ENCODE data around the gene PABPN1. TPM values are rescaled to one million over a fixed set of nuclear protein-coding genes. Genes with fewer than 3 reads are reported as not detected.

Gene PABPN1
- polyA plus RNA-seq, 1 donor from 2014 or later = 431 TPM

- H3K9me2 ChIP-seq (ENCODE audit: insufficient read depth, low read length) = no peaks in the 10 kb centered on the region
- H4K20me1 ChIP-seq (ENCODE audit: insufficient read depth) = no peaks in the 10 kb centered on the region
- TF ChIP-seq POLR2AphosphoS5 (IDR thresholded peaks at IDR 0.05) = no peak
- no peak overlapping the region for H2AFZ ChIP-seq (ENCODE audit: low read depth, low read length)
- H3K27me3 ChIP-seq (ENCODE audit: insufficient read depth, low read depth, low read length) = no peaks in the 10 kb centered on the region
- H3K36me3 ChIP-seq (ENCODE audit: insufficient read depth, low read length) = no peaks in the 10 kb centered on the region
- H3K9me3 ChIP-seq (ENCODE audit: low read length) = no peaks in the 10 kb centered on the region
- H3K4me3 ChIP-seq (ENCODE audit: low read length) = no peak overlapping the region
- no peak overlapping the region for H3K4me2 ChIP-seq (ENCODE audit: low read length)
- no peaks in the 10 kb centered on the region for H3K79me2 ChIP-seq (replicated peaks; ENCODE audit: insufficient read depth, low read length)
- H3F3A ChIP-seq (ENCODE audit: insufficient read depth, low read length, poor library complexity, severe bottlenecking) = no peaks in the 10 kb centered on the region
- H3K27ac ChIP-seq (ENCODE audit: low read length) = no peak overlapping the region
- H3K9ac ChIP-seq (ENCODE audit: low read length) = no peak overlapping the region
These were observed 24.9 kb downstream of the PABPN1 start for GRCh38 chr14:23345987-23346692.

DNA sequence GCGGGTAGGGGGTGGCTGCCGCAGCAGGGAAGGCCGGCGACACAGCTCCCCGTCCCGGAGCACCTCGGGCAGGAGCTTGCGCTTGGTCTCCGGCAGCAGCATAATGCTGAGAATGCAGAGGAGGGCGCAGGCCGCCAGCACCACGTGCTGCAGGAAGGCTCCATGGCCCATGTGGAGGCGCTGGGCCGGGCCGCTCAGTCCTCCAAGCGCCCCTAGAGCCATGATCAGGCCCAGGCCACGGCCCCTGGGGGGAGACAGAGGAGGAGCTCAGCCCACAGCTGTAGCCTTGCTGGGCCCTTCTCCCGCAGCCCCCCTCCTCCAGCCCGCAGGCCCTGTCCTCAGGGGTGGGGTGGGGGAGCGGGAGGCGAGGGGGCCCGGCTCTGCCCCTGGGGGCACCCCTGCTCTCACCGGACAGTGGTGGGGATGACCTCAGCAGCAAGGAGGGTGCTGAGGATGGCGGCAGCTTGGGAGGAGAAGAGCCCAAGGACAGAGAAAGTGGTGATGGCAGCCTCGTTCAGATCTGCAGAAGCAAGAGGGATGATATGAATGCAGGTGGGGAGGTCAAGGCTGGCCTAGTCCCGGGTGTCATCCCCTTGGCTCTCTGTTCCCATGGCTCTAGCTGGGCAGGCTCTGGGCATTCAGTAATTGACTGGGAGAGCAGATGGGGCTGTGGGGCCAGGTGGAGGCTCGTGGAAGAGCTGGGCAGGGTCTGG, 25.6 kb downstream of the PABPN1 start:
- Histone ChIP-seq H3F3A (ENCODE audit: insufficient read depth, low read length, poor library complexity, severe bottlenecking) (no peaks in the 10 kb centered on the region), H3K9ac (ENCODE audit: low read length) (no peak overlapping the region), H3K79me2 (replicated peaks; ENCODE audit: insufficient read depth, low read length) (no peaks in the 10 kb centered on the region), H2AFZ (ENCODE audit: low read depth, low read length) (no peak overlapping the region), H3K27ac (ENCODE audit: low read length) (no peak overlapping the region), H3K4me2 (ENCODE audit: low read length) (no peak overlapping the region), H3K4me3 (ENCODE audit: low read length) (no peak overlapping the region), H3K9me2 (ENCODE audit: insufficient read depth, low read length) (no peaks in the 10 kb centered on the region), H4K20me1 (ENCODE audit: insufficient read depth) (no peaks in the 10 kb centered on the region), H3K27me3 (ENCODE audit: insufficient read depth, low read depth, low read length) (no peaks in the 10 kb centered on the region), H3K9me3 (ENCODE audit: low read length) (no peaks in the 10 kb centered on the region), H3K36me3 (ENCODE audit: insufficient read depth, low read length) (no peaks in the 10 kb centered on the region)
- TF ChIP-seq SMC3 (conservative IDR thresholded peaks at IDR 0.05; ENCODE audit: poor library complexity) = no peak
- TF ChIP-seq EP300 (conservative IDR thresholded peaks at IDR 0.05; ENCODE audit: poor library complexity, severe bottlenecking) = no peak
- TF ChIP-seq MXI1 (conservative IDR thresholded peaks at IDR 0.05; ENCODE audit: poor library complexity, severe bottlenecking) = no peak
- TF ChIP-seq EZH2 (IDR thresholded peaks at IDR 0.05; ENCODE audit: borderline replicate concordance, insufficient read depth, low read length, poor library complexity, severe bottlenecking) = no peak
- no peak for TF ChIP-seq POLR2AphosphoS5 (IDR thresholded peaks at IDR 0.05)
- TF ChIP-seq, protein P1, sequence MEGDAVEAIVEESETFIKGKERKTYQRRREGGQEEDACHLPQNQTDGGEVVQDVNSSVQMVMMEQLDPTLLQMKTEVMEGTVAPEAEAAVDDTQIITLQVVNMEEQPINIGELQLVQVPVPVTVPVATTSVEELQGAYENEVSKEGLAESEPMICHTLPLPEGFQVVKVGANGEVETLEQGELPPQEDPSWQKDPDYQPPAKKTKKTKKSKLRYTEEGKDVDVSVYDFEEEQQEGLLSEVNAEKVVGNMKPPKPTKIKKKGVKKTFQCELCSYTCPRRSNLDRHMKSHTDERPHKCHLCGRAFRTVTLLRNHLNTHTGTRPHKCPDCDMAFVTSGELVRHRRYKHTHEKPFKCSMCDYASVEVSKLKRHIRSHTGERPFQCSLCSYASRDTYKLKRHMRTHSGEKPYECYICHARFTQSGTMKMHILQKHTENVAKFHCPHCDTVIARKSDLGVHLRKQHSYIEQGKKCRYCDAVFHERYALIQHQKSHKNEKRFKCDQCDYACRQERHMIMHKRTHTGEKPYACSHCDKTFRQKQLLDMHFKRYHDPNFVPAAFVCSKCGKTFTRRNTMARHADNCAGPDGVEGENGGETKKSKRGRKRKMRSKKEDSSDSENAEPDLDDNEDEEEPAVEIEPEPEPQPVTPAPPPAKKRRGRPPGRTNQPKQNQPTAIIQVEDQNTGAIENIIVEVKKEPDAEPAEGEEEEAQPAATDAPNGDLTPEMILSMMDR (IDR thresholded peaks at IDR 0.05; ENCODE audit: poor library complexity, severe bottlenecking) = no peak
- TF ChIP-seq RAD21 (conservative IDR thresholded peaks at IDR 0.05) = no peak
- no peak for TF ChIP-seq TAF1 (IDR thresholded peaks at IDR 0.05; ENCODE audit: low read depth)
- TF ChIP-seq, protein P2, sequence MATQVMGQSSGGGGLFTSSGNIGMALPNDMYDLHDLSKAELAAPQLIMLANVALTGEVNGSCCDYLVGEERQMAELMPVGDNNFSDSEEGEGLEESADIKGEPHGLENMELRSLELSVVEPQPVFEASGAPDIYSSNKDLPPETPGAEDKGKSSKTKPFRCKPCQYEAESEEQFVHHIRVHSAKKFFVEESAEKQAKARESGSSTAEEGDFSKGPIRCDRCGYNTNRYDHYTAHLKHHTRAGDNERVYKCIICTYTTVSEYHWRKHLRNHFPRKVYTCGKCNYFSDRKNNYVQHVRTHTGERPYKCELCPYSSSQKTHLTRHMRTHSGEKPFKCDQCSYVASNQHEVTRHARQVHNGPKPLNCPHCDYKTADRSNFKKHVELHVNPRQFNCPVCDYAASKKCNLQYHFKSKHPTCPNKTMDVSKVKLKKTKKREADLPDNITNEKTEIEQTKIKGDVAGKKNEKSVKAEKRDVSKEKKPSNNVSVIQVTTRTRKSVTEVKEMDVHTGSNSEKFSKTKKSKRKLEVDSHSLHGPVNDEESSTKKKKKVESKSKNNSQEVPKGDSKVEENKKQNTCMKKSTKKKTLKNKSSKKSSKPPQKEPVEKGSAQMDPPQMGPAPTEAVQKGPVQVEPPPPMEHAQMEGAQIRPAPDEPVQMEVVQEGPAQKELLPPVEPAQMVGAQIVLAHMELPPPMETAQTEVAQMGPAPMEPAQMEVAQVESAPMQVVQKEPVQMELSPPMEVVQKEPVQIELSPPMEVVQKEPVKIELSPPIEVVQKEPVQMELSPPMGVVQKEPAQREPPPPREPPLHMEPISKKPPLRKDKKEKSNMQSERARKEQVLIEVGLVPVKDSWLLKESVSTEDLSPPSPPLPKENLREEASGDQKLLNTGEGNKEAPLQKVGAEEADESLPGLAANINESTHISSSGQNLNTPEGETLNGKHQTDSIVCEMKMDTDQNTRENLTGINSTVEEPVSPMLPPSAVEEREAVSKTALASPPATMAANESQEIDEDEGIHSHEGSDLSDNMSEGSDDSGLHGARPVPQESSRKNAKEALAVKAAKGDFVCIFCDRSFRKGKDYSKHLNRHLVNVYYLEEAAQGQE (IDR thresholded peaks at IDR 0.05; ENCODE audit: borderline replicate concordance) = no peak

Measured in neural cell (in vitro differentiated cells).